ENCODE measurements around the gene P4HA2. TPM values are rescaled to one million over a fixed set of nuclear protein-coding genes. Genes with fewer than 3 reads are reported as not detected.
"Not testable (repeated sequence)": the region's sequence is repeated elsewhere in the genome, so short reads cannot be mapped to it uniquely, and the experiment has no call there.

The P4HA2 gene
- total RNA-seq, 1 donor from 2014 or later: 190 TPM

DNA sequence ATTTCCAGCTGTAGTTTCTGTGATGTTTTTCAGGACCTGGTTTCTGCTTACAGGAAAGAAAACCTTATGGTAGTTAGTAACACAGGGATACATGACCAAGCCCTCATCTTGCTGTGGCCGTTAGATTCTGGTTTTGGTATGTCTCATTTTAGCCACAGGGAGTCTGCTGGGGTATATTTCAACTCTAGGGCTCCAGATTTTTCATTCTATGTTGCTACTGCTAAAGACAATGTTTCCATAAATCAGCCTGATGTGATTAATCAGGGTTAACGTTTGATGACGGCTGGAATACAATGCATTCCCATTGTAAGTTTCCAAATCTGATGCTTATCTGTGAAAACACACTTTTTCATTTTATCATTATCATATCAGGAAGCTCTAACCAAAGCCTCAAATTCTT, 48.2 kb downstream of the P4HA2 start:
- no peak for FAIRE-seq
- Histone ChIP-seq H3K27me3 (ENCODE audit: control insufficient read depth, insufficient read depth, low read length) (no peaks in the 10 kb centered on the region), H3K36me3 (ENCODE audit: control insufficient read depth, insufficient read depth, low read length) (no peaks in the 10 kb centered on the region), H3K4me3 (ENCODE audit: low read depth, low read length) (no peak overlapping the region)
- no peak for DNase-seq (ENCODE audit: low read depth)
- TF ChIP-seq CTCF (IDR thresholded peaks at IDR 0.05; ENCODE audit: insufficient read depth, low read length, severe bottlenecking): no peak

GRCh38 chr5:132177691-132178149, 49.9 kb downstream of the P4HA2 start:
- no peaks in the 10 kb centered on the region for H3K27me3 ChIP-seq (ENCODE audit: control insufficient read depth, insufficient read depth, low read length)
- DNase-seq (ENCODE audit: low read depth) (no peak), FAIRE-seq (no peak)
- no peaks in the 10 kb centered on the region for H3K36me3 ChIP-seq (ENCODE audit: control insufficient read depth, insufficient read depth, low read length)
- no peak for TF ChIP-seq CTCF (IDR thresholded peaks at IDR 0.05; ENCODE audit: insufficient read depth, low read length, severe bottlenecking)
- H3K4me3 ChIP-seq (ENCODE audit: low read depth, low read length): no peak overlapping the region

DNA sequence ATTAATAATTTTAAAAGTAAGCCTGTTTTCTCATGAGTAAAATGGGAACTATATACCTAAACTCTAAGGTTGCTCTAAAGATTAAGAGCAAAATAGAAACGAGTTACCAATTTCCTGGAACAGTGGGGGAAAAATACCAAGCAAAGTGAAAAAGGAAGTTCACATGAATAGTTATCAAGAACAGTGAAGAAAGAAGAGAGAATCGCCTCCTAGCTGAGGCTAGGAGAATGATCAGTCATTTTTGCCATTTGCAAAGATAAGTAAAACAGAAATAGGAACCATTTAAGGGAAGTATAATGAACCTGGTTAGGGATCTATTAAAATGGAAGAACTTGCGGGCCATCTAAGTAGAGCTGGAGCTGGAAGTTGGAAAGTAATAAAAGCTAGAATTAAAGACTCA, 50.7 kb downstream of the P4HA2 start:
- no peak for TF ChIP-seq CTCF (IDR thresholded peaks at IDR 0.05; ENCODE audit: insufficient read depth, low read length, severe bottlenecking)
- no peak for FAIRE-seq
- H3K36me3 ChIP-seq (ENCODE audit: control insufficient read depth, insufficient read depth, low read length): no peaks in the 10 kb centered on the region
- H3K27me3 ChIP-seq (ENCODE audit: control insufficient read depth, insufficient read depth, low read length): no peaks in the 10 kb centered on the region
- H3K4me3 ChIP-seq (ENCODE audit: low read depth, low read length): no peak overlapping the region
- DNase-seq (ENCODE audit: low read depth): no peak

DNA sequence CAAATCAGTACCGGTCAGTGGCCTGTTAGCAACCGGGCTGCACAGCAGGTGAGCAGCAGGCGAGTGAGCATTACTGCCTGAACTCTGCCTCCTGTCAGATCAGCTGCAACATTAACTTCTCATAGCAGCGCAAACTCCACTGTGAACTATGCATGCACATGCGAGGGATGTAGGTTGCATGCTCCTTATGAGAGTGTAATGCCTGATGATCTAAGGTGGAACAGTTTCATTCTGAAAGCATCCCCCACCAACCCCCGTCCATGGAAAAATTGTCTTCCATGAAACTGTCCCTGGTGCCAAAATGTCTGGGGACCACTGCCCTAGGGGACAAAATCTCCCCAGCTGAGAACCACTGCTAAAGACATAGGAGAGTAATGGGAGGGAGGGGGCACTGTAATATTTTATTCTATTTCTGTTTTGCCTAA, 51.1 kb downstream of the P4HA2 start:
- Histone ChIP-seq H3K4me3 (ENCODE audit: low read depth, low read length) (no peak overlapping the region), H3K36me3 (ENCODE audit: control insufficient read depth, insufficient read depth, low read length) (no peaks in the 10 kb centered on the region), H3K27me3 (ENCODE audit: control insufficient read depth, insufficient read depth, low read length) (no peaks in the 10 kb centered on the region)
- no peak for TF ChIP-seq CTCF (IDR thresholded peaks at IDR 0.05; ENCODE audit: insufficient read depth, low read length, severe bottlenecking)
- FAIRE-seq (no peak), DNase-seq (ENCODE audit: low read depth) (no peak)

DNA sequence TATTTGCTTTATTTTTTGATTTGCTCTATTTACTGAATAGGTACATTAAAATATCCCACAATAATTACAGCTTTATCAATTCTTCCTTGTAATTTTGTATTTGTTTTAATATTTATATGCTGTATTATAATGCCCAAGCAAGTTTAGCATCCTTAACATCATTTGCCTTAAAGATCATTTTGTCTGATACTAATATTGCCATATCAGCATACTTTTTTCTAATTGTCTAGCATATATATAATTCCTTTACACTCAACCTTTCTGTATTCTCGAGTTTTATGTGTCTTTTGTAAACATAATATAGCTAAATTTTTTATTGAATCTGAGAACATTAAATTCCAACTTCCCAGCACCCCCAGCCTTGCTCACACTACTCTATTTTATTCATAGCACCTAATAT, 64.7 kb downstream of the P4HA2 start:
- H3K4me3 ChIP-seq (ENCODE audit: low read depth, low read length): no peak overlapping the region
- no peak for TF ChIP-seq CTCF (IDR thresholded peaks at IDR 0.05; ENCODE audit: insufficient read depth, low read length, severe bottlenecking)
- no peaks in the 10 kb centered on the region for H3K36me3 ChIP-seq (ENCODE audit: control insufficient read depth, insufficient read depth, low read length)
- H3K27me3 ChIP-seq (ENCODE audit: control insufficient read depth, insufficient read depth, low read length): no peaks in the 10 kb centered on the region
- DNase-seq (ENCODE audit: low read depth) (no peak), FAIRE-seq (no peak)

- H3K4me3 ChIP-seq (ENCODE audit: low read depth, low read length); H3K27me3 ChIP-seq (ENCODE audit: control insufficient read depth, insufficient read depth, low read length); FAIRE-seq; DNase-seq (ENCODE audit: low read depth); H3K36me3 ChIP-seq (ENCODE audit: control insufficient read depth, insufficient read depth, low read length): not testable (repeated sequence)
These were observed 65.9 kb downstream of the P4HA2 start for GRCh38 chr5:132161574-132162326.
